Mucosa of rectum (tissue), 2 donors: Measurements from ENCODE around the gene GOLIM4.
"Not testable (repeated sequence)": the region's sequence is repeated elsewhere in the genome, so short reads cannot be mapped to it uniquely, and the experiment has no call there.

ENCODE experiments used
- H3K27ac ChIP-seq, 2 donors: one replicate each; pipeline ENCODE4 v1.7.0; 2013; ENCODE audit warnings: inconsistent platforms in 2 of 2, low read depth in 2 of 2, low read length in 2 of 2
- H3K27me3 ChIP-seq, 2 donors: one replicate each; pipeline ENCODE4 v1.7.0; 2013; ENCODE audit warnings: low read length in 2 of 2; ENCODE audit not compliant: control insufficient read depth in 2 of 2, insufficient read depth in 2 of 2
- H3K36me3 ChIP-seq, 2 donors: one replicate each; pipeline ENCODE4 v1.7.0; 2013; ENCODE audit warnings: low read length in 2 of 2; ENCODE audit not compliant: control insufficient read depth in 2 of 2, insufficient read depth in 2 of 2
- H3K4me1 ChIP-seq, 2 donors: one replicate each; pipeline ENCODE4 v1.7.0; 2013; ENCODE audit warnings: low read length in 2 of 2, mild to moderate bottlenecking in 1 of 2; ENCODE audit not compliant: control insufficient read depth in 2 of 2, insufficient read depth in 2 of 2
- H3K4me3 ChIP-seq, 2 donors: one replicate each; pipeline ENCODE4 v1.7.0; 2013; ENCODE audit warnings: low read length in 2 of 2
- H3K9ac ChIP-seq, 2 donors: one replicate each; pipeline ENCODE4 v1.7.0; 2013; ENCODE audit warnings: low read length in 2 of 2, low read depth in 1 of 2, mild to moderate bottlenecking in 1 of 2
- H3K9me3 ChIP-seq, 2 donors: one replicate each; pipeline ENCODE4 v1.7.0; 2013; ENCODE audit warnings: low read length in 2 of 2; ENCODE audit not compliant: control insufficient read depth in 2 of 2
- donor health status: healthy.
- donor health status: Normal muscosa, but diverticular disease.

GOLIM4 gene

GRCh38 chr3:168095611-168096209 lies at the start of gene GOLIM4:
GOLIM4 (minus strand) TSS chr3:168095924; CDS start chr3:168095285, 639 bp downstream.
- peak within 1 kb of the TSS; percentile 73 to 82 for H3K9ac ChIP-seq
- peak within 1 kb of the TSS; percentile 79 to 94 for H3K4me3 ChIP-seq
- H3K9me3 ChIP-seq: no peaks in the 10 kb centered on the region
- peaks cover 23 to 43% of the 10 kb centered on the region in 2 donors for H3K4me1 ChIP-seq
- H3K27ac ChIP-seq: peak within 1 kb of the TSS; percentile 96 to 97
- no peaks in the 10 kb centered on the region for H3K36me3 ChIP-seq
- H3K27me3 ChIP-seq: no peaks in the 10 kb centered on the region

GRCh38 chr3:168141405-168141998 lies 45.8 kb upstream of the GOLIM4 start:
- no peak overlapping the region for H3K4me3 ChIP-seq
- H3K4me1 ChIP-seq: no peaks in the 10 kb centered on the region
- no peaks in the 10 kb centered on the region for H3K36me3 ChIP-seq
- H3K27me3 ChIP-seq: no peaks in the 10 kb centered on the region
- H3K9ac ChIP-seq: no peak overlapping the region
- no peaks in the 10 kb centered on the region for H3K9me3 ChIP-seq
- no peak overlapping the region for H3K27ac ChIP-seq

GRCh38 chr3:168139947-168140346 lies 44.2 kb upstream of the GOLIM4 start:
- Histone ChIP-seq H3K9ac (no peak overlapping the region), H3K36me3 (no peaks in the 10 kb centered on the region), H3K4me3 (no peak overlapping the region), H3K27me3 (no peaks in the 10 kb centered on the region), H3K27ac (no peak overlapping the region), H3K9me3 (no peaks in the 10 kb centered on the region), H3K4me1 (no peaks in the 10 kb centered on the region)

GRCh38 chr3:168138421-168138820 lies 42.7 kb upstream of the GOLIM4 start:
- H3K27me3 ChIP-seq: no peaks in the 10 kb centered on the region
- H3K4me3 ChIP-seq: no peak overlapping the region
- no peaks in the 10 kb centered on the region for H3K36me3 ChIP-seq
- no peak overlapping the region for H3K9ac ChIP-seq
- no peak overlapping the region for H3K27ac ChIP-seq
- no peaks in the 10 kb centered on the region for H3K4me1 ChIP-seq
- H3K9me3 ChIP-seq: no peaks in the 10 kb centered on the region

GRCh38 chr3:168134931-168135330 lies 39.2 kb upstream of the GOLIM4 start:
- H3K27ac ChIP-seq: no peak overlapping the region
- H3K9me3 ChIP-seq: no peaks in the 10 kb centered on the region

GRCh38 chr3:168130250-168130649 lies 34.5 kb upstream of the GOLIM4 start:
- not testable (repeated sequence) for H3K4me1 ChIP-seq, H3K36me3 ChIP-seq, H3K4me3 ChIP-seq, H3K9ac ChIP-seq, H3K9me3 ChIP-seq, H3K27me3 ChIP-seq, H3K27ac ChIP-seq

More at GRCh38 chr3:168134931-168135330, 39.2 kb upstream of the GOLIM4 start:
- Histone ChIP-seq H3K27me3 (no peaks in the 10 kb centered on the region), H3K9ac (no peak overlapping the region), H3K4me3 (no peak overlapping the region), H3K4me1 (no peaks in the 10 kb centered on the region), H3K36me3 (no peaks in the 10 kb centered on the region)

- H3K9ac ChIP-seq, H3K4me1 ChIP-seq, H3K27me3 ChIP-seq, H3K4me3 ChIP-seq, H3K36me3 ChIP-seq, H3K9me3 ChIP-seq, H3K27ac ChIP-seq: not testable (repeated sequence)
Observed at GRCh38 chr3:168128463-168128862, 32.7 kb upstream of the GOLIM4 start.

GRCh38 chr3:168127466-168127865 lies 31.7 kb upstream of the GOLIM4 start:
- H3K36me3 ChIP-seq: no peaks in the 10 kb centered on the region
- peaks cover 0 to 2% of the 10 kb centered on the region in 2 donors for H3K4me1 ChIP-seq
- no peak overlapping the region for H3K9ac ChIP-seq
- H3K27me3 ChIP-seq: no peaks in the 10 kb centered on the region
- no peak overlapping the region for H3K4me3 ChIP-seq
- H3K9me3 ChIP-seq: no peaks in the 10 kb centered on the region
- H3K27ac ChIP-seq: no peak overlapping the region

- no peaks in the 10 kb centered on the region for H3K36me3 ChIP-seq
- no peaks in the 10 kb centered on the region for H3K27me3 ChIP-seq
- no peaks in the 10 kb centered on the region for H3K9me3 ChIP-seq
- H3K27ac ChIP-seq: no peak overlapping the region
- peaks cover 0 to 2% of the 10 kb centered on the region in 2 donors for H3K4me1 ChIP-seq
- H3K4me3 ChIP-seq: no peak overlapping the region
- no peak overlapping the region for H3K9ac ChIP-seq
Observed at GRCh38 chr3:168124791-168125190, 29.1 kb upstream of the GOLIM4 start.

- no peak overlapping the region for H3K9ac ChIP-seq
- no peak overlapping the region for H3K27ac ChIP-seq
- no peaks in the 10 kb centered on the region for H3K36me3 ChIP-seq
- H3K4me3 ChIP-seq: no peak overlapping the region
- H3K9me3 ChIP-seq: no peaks in the 10 kb centered on the region
- H3K27me3 ChIP-seq: no peaks in the 10 kb centered on the region
- peaks cover 0 to 2% of the 10 kb centered on the region in 2 donors for H3K4me1 ChIP-seq
Observed at GRCh38 chr3:168124291-168124690, 28.6 kb upstream of the GOLIM4 start.
